Activated T-cell treated with anti-CD3 and anti-CD28 coated beads, Interleukin-2, amount 50 U/mL, for 24 hours (primary cell): Measurements from ENCODE around the gene UGT1A3.
A peak's percentile ranks its signal among the peaks of the same experiment; 100 is the strongest.

Experiments used
- DNase-seq: peaks from one replicate; pipeline ENCODE4 v3.0.0-alpha.2; 2020
- H3K27ac Mint-ChIP-seq: 2 replicates; pipeline ENCODE4 v1.8.0; 2020; ENCODE audit warnings: mild to moderate bottlenecking, mixed read lengths
- H3K27me3 Mint-ChIP-seq: 2 replicates; pipeline ENCODE4 v1.8.0; 2020; ENCODE audit warnings: mixed read lengths
- H3K36me3 Mint-ChIP-seq: 2 replicates; pipeline ENCODE4 v1.8.0; 2020; ENCODE audit warnings: low read depth, mixed read lengths
- H3K4me1 Mint-ChIP-seq: 2 replicates; pipeline ENCODE4 v1.8.0; 2020; ENCODE audit warnings: low read depth, mixed read lengths
- H3K4me3 Mint-ChIP-seq: 2 replicates; pipeline ENCODE4 v1.8.0; 2020; ENCODE audit warnings: mild to moderate bottlenecking, moderate library complexity, mixed read lengths
- H3K9me3 Mint-ChIP-seq: 2 replicates; pipeline ENCODE4 v1.8.0; 2020; ENCODE audit warnings: mixed read lengths

UGT1A3 gene

GRCh38 chr2:233791151-233791882 is 62.5 kb downstream of the UGT1A3 start:
- no peak overlapping the region for H3K27ac Mint-ChIP-seq
- no peaks in the 10 kb centered on the region for H3K4me1 Mint-ChIP-seq
- H3K36me3 Mint-ChIP-seq = no peaks in the 10 kb centered on the region
- no peak overlapping the region for H3K4me3 Mint-ChIP-seq
- no peaks in the 10 kb centered on the region for H3K27me3 Mint-ChIP-seq
- no peaks in the 10 kb centered on the region for H3K9me3 Mint-ChIP-seq
- no peak for DNase-seq

GRCh38 chr2:233791883-233792329 is 63.1 kb downstream of the UGT1A3 start:
- H3K36me3 Mint-ChIP-seq = no peaks in the 10 kb centered on the region
- no peak for DNase-seq
- no peaks in the 10 kb centered on the region for H3K9me3 Mint-ChIP-seq
- no peak overlapping the region for H3K4me3 Mint-ChIP-seq
- no peaks in the 10 kb centered on the region for H3K27me3 Mint-ChIP-seq
- no peak overlapping the region for H3K27ac Mint-ChIP-seq
- no peaks in the 10 kb centered on the region for H3K4me1 Mint-ChIP-seq

DNA sequence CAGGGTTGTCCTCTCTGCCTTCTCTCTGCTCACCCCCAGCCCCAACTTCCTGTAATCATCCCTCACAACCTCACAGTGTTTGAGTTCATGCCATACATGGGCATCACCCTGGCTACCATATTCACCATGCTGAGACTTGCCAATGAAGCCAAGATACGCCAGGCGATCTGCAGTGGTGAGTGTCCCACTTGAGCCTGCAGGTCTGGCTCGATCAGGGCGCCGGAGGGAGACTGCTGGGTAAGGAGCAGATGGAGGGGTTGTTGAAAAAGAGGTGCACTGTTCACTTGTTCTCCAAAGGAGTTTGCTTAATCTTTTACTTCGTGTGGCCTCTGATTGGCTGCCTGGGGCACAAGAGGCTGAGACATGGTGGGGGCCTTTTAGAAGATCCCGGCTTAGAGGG is 63.9 kb downstream of the UGT1A3 start:
- Mint-ChIP-seq H3K9me3 (no peaks in the 10 kb centered on the region), H3K4me3 (no peak overlapping the region), H3K27ac (no peak overlapping the region), H3K27me3 (no peaks in the 10 kb centered on the region), H3K4me1 (no peaks in the 10 kb centered on the region), H3K36me3 (no peaks in the 10 kb centered on the region)
- no peak for DNase-seq

DNA sequence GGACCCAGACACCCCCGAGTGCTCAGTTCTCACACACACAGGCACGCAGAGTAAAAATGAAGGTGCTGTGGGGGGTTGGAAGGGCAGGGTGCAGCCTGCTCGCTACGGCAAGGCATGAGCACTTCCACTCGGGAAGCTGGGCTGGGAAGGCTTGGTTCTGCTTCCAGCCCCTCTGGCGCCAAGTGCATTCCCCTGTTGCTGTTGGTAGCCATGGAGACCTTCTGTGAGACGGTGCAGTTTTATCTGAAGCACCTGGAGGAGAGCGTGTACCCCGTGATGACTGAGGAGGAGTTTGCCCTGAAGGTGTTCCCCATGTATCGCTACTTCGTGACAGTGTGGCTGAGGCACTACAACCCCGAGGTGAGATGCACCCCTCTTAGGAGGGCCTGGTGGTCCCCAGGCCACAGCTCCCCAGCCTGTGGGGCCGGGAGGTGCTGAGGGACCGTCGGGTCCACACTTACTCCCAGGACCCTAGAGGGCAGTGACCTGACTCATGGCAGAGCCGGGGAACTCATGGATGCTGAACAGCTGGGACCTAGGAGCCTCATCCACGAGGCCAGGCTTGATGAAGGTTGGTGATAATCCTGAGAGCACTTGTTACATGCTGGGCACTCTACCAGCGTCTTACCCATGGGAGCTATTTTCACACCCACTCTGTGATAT is 64.8 kb downstream of the UGT1A3 start:
- Mint-ChIP-seq H3K9me3 (no peaks in the 10 kb centered on the region), H3K27ac (no peak overlapping the region)

GRCh38 chr2:233794128-233794658 is 65.4 kb downstream of the UGT1A3 start:
- Mint-ChIP-seq H3K4me1 (no peaks in the 10 kb centered on the region), H3K36me3 (no peaks in the 10 kb centered on the region), H3K27ac (no peak overlapping the region), H3K4me3 (no peak overlapping the region), H3K9me3 (no peaks in the 10 kb centered on the region), H3K27me3 (peaks cover 2% of the 10 kb centered on the region)
- DNase-seq = peak; percentile 16

More for the DNA sequence above, 64.8 kb downstream of the UGT1A3 start:
- DNase-seq = no peak
- H3K36me3 Mint-ChIP-seq = no peaks in the 10 kb centered on the region
- H3K27me3 Mint-ChIP-seq = peaks cover 2% of the 10 kb centered on the region
- H3K4me1 Mint-ChIP-seq = no peaks in the 10 kb centered on the region
- no peak overlapping the region for H3K4me3 Mint-ChIP-seq

DNA sequence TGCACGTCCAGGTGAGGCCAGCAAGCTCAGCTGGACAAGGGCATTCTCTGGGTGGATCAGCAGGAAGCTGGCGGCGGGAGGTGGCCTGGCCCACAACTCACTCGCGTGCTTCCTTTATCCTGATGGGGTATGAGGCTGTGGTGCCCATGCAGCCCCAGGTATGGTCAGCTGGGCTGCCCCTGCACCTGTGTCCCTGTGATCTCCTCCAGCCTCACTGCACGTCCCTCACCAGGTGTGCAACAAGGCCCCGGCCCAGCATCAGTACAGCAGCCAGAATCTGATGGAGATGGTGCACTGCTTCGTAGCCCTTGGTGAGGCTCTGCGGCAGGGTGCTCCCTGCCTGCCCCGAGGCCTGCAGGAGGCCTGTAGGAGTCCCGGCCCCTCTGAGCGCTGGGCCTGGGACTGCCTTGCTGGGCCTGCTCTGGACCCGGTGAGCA is 66.9 kb downstream of the UGT1A3 start:
- no peaks in the 10 kb centered on the region for H3K4me1 Mint-ChIP-seq
- H3K4me3 Mint-ChIP-seq = no peak overlapping the region
- no peaks in the 10 kb centered on the region for H3K36me3 Mint-ChIP-seq
- no peaks in the 10 kb centered on the region for H3K9me3 Mint-ChIP-seq
- DNase-seq = no peak
- no peak overlapping the region for H3K27ac Mint-ChIP-seq
- H3K27me3 Mint-ChIP-seq = peaks cover 2% of the 10 kb centered on the region

GRCh38 chr2:233796254-233796653 is 67.4 kb downstream of the UGT1A3 start:
- Mint-ChIP-seq H3K27ac (no peak overlapping the region), H3K36me3 (no peaks in the 10 kb centered on the region), H3K9me3 (no peaks in the 10 kb centered on the region), H3K4me3 (no peak overlapping the region), H3K27me3 (peaks cover 2% of the 10 kb centered on the region), H3K4me1 (peaks cover 2% of the 10 kb centered on the region)
- no peak for DNase-seq

- peak; percentile 20 for DNase-seq
- no peaks in the 10 kb centered on the region for H3K36me3 Mint-ChIP-seq
- no peak overlapping the region for H3K27ac Mint-ChIP-seq
- peaks cover 17% of the 10 kb centered on the region for H3K27me3 Mint-ChIP-seq
- H3K4me3 Mint-ChIP-seq = no peak overlapping the region
- H3K4me1 Mint-ChIP-seq = peaks cover 2% of the 10 kb centered on the region
- no peaks in the 10 kb centered on the region for H3K9me3 Mint-ChIP-seq
Observed at GRCh38 chr2:233798335-233799086, 69.7 kb downstream of the UGT1A3 start.

GRCh38 chr2:233799087-233799665 is 70.3 kb downstream of the UGT1A3 start:
- H3K27ac Mint-ChIP-seq = no peak overlapping the region
- no peak for DNase-seq
- no peaks in the 10 kb centered on the region for H3K36me3 Mint-ChIP-seq
- no peaks in the 10 kb centered on the region for H3K9me3 Mint-ChIP-seq
- peaks cover 2% of the 10 kb centered on the region for H3K4me1 Mint-ChIP-seq
- H3K27me3 Mint-ChIP-seq = peaks cover 18% of the 10 kb centered on the region
- no peak overlapping the region for H3K4me3 Mint-ChIP-seq

DNA sequence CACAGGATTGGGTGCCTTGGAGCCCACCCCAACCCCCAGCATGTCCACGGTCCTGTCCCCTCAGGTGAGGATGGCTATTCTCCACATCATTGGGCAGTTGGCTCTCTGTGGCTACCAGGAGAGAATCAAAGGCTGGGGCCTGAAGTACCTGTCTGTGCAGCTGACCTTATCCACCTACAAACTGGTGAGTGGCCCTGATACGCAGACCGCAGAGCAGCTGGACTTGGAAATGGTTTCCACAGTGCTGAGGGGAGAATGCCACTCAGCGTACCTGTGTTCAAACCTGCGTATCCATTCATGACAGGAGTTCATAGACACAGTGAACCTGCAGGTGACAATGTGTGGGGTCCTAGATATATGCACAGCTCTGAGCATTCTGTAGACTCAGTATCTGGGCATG is 70.9 kb downstream of the UGT1A3 start:
- Mint-ChIP-seq H3K9me3 (no peaks in the 10 kb centered on the region), H3K27ac (no peak overlapping the region), H3K36me3 (no peaks in the 10 kb centered on the region), H3K4me3 (no peak overlapping the region), H3K27me3 (peaks cover 22% of the 10 kb centered on the region), H3K4me1 (peaks cover 2% of the 10 kb centered on the region)
- DNase-seq = peak; percentile 15

- Mint-ChIP-seq H3K36me3 (no peaks in the 10 kb centered on the region), H3K4me1 (peaks cover 2% of the 10 kb centered on the region), H3K27me3 (peaks cover 22% of the 10 kb centered on the region), H3K4me3 (no peak overlapping the region), H3K9me3 (no peaks in the 10 kb centered on the region), H3K27ac (no peak overlapping the region)
- no peak for DNase-seq
Observed at GRCh38 chr2:233800208-233800607, 71.4 kb downstream of the UGT1A3 start.

DNA sequence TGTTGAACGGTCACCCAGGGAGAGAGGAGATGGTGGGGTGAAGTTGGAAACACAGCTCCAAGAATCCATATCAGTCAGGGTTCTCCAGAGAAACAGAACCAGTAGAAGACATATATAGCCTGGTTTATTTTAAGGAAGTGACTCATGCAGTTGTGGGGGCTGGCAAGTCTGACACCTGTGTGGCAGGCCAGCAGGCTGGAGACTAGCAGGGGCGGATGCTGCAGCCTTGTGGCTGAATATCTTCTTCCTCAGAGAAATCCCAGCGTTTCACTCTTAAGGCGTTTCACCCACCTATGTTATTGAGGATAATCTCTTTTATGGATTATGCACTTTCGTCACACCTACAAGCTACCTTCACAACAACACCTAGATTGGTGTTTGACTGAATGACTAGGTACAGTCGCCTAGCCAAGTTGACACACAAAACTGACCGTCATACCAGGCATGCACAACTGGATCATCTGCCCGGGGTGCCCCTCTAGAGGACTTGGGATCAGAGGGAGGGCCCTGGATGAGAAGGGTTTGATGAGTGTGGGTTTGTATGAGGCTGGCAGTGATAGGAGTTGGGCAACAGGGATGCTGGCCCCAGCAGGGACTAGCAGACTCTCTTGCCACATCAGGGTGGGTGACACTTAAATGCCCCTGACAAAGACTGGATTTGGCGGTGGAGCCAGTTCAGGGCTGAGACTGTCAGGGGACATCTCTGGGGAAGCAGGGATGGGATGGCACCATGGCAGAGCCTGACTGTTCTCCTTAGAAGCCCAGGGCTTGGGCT is 72.7 kb downstream of the UGT1A3 start:
- Mint-ChIP-seq H3K36me3 (no peaks in the 10 kb centered on the region), H3K4me3 (no peak overlapping the region), H3K4me1 (peaks cover 2% of the 10 kb centered on the region), H3K9me3 (no peaks in the 10 kb centered on the region), H3K27me3 (peaks cover 22% of the 10 kb centered on the region), H3K27ac (no peak overlapping the region)
- peak; percentile 19 for DNase-seq

DNA sequence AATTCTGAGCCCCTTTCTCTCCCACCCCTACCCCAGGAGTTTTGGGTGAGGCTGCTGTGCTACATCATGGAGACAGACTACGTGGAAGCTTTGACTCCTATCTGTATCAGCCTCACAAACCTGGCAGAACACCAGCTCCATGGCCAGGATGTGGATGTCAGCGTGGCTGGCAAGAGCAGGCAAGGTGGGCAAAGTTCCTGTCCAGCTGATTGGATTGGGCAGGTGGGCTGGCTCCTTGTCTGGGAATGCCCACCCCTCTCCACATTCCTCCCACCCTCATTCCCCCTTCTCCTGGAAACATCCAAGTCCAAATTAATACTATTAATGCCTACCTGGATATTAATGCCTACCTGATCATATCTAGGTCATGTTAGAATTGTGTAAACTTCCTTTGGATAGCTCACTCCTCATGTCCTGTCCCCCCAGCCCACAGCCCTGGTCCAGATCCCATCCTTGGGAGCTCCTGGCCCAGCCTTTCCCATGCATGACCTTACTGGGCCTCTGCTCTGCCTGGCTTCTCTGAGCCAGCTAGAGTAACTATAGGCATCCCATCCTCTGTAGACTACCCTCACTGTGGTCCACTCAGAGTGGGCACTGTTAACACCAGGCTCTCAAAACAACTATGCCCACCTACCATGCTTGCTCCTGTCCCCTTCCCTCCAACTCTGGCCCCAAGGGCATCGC is 73.4 kb downstream of the UGT1A3 start:
- Mint-ChIP-seq H3K4me3 (no peak overlapping the region), H3K27ac (no peak overlapping the region), H3K9me3 (no peaks in the 10 kb centered on the region), H3K4me1 (peaks cover 2% of the 10 kb centered on the region), H3K27me3 (peaks cover 22% of the 10 kb centered on the region), H3K36me3 (no peaks in the 10 kb centered on the region)
- DNase-seq = no peak
